ENCODE measurements around the gene CRMP1.
"Not testable (repeated sequence)": the region's sequence is repeated elsewhere in the genome, so short reads cannot be mapped to it uniquely, and the experiment has no call there.

Gene CRMP1

DNA sequence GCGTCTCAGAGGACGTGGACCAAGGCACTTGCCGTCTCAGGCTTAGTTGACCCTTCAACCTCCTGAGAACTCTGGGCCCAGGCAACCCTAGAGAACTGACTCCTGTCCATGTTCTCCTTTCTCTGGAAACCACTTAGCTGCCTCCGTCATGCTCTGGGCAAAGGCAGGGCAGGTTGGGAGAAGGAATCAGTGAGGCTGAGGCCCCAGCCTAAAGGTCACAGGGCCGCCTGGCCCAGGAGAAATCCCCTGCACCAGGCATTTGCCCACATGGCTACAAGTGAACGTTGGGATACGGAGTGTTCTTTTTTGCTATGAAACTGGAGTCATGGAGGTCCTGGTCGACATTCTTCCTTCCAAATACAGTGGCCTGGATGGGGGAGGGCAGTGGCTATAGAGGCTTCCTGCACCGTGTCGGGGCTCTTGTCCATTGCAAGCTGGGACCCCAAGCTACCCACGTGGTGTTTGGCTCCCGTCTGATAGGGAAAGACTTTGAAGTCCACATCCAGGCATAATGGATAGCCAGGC, 76.0 kb downstream of the CRMP1 start:
- DNase-seq = no peak

DNA sequence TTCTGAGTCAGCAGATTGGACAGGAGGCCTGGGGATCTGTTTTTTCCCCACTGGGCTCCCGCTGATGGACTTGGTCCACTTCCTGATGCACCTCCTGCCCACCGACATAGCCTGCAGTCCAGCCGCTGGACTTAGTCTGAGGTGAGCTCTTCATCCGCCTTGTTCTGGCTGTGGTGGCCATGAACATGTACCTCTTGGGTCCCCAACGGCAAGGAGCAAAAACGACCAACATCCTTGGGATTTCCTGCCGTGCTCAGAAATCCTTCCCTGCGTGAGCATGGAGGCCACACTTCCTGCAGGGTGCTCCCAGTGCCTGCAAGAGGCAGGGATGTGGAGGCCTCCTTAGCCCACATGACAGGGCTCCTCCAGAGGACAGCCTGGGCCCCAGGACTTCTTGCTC, 76.8 kb downstream of the CRMP1 start:
- no peak for DNase-seq

DNA sequence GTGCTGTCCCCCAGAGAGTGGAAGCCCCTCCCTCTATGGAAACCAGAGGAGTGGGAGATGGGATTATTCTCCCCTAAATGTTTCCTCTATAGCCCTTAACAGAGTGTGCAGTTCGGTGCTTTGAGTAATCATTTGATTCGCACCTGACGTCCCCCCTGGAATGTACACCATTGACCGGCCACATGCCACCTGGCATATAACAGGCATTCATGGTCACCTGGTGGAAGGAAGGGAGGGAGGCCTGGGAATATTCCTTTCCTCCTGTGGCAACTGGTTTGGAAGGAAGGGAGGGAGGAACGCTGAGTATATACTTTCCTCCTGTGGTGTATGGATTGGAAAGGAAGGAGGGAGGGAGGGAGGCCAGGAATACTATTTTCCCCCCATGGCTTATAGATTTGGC, 77.2 kb downstream of the CRMP1 start:
- no peak for DNase-seq

GRCh38 chr4:5814421-5814820, 78.5 kb downstream of the CRMP1 start:
- no peak for DNase-seq

DNA sequence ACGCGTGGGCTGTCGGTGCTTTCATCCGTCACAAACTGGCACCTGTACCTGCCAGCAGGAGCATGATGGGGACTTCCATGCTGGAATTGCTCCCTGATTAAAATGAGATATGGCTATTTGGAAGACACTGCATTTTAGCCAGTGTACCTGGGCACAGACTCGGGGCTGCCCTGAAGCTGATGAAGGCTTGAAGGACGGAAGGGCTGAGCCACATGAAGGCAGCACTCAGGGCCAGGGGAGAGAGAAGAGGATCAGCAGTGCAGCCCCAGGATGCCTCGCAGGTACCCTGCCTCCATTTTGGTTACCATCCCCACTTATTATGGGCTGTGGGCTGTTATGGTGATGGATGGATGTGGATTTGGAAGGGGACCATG, 79.0 kb downstream of the CRMP1 start:
- no peak for DNase-seq

DNA sequence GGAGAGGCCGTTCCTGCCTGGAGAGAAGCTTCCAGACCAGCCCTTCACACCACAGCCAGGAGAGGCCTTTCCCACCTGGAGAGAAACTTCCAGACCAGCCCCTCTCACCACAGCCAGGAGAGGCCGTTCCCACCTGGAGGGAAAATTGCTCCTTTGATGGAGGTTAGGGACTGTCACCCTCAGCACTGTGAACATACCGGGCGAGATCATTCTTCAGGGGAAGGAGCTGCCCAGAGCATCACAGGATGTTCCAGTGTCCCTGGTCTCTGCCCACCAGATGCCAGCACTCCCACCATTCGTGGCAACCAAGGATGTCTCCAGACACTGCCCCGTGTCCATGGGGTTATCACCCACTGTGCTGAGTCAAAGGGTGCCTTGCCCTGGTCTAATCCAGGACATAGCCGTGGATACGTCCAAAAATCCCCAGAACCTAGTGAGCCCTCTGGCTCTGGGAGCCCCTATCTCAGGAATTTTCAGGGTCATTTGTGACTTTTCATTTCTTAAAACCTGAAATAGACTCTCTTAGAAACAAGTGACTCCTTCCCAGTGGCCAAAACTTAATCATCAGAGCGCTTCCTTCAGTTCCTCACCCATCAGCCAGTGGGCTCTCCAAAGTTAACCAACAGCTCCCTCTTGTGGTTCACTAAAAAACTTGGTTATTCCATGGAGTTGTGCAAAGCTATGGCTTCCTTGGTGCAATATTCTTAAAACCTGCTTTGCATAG, 80.2 kb downstream of the CRMP1 start:
- DNase-seq = peak; percentile 62 to 74

DNA sequence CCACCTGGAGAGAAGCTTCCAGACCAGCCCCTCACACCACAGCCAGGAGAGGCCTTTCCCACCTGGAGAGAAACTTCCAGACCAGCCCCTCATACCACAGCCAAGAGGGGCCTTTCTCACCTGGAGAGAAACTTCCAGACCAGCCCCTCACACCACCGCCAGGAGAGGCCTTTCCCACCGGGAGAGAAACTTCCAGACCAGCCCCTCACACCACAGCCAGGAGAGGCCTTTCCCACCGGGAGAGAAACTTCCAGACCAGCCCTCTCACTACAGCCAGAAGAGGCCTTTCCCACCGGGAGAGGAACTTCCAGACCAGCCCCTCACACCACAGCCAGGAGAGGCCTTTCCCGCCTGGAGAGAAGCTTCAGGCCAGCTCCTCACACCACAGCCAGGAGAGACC, 80.8 kb downstream of the CRMP1 start:
- DNase-seq = not testable (repeated sequence)

GRCh38 chr4:5810770-5811430, 82.0 kb downstream of the CRMP1 start:
- no peak for DNase-seq

DNA sequence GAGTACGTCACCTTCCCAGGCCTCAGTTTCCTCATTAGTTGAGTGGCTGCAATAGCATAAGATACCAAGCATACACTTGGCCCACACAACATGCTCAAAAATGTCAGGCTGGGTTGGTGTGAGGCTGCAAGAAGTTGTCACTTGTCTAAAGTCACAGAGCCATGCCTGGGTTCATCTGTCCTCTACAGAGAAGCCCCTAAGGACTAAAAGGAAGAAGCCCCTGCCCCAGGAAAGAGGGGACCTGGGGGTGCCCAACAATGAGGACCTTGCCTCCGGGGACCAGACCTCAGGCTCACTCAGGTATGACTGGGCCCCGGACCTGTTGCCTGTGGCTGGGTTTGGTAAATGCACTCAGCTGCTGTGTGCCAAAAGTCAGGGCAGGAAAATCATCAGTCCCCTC, 82.7 kb downstream of the CRMP1 start:
- no peak for DNase-seq

DNA sequence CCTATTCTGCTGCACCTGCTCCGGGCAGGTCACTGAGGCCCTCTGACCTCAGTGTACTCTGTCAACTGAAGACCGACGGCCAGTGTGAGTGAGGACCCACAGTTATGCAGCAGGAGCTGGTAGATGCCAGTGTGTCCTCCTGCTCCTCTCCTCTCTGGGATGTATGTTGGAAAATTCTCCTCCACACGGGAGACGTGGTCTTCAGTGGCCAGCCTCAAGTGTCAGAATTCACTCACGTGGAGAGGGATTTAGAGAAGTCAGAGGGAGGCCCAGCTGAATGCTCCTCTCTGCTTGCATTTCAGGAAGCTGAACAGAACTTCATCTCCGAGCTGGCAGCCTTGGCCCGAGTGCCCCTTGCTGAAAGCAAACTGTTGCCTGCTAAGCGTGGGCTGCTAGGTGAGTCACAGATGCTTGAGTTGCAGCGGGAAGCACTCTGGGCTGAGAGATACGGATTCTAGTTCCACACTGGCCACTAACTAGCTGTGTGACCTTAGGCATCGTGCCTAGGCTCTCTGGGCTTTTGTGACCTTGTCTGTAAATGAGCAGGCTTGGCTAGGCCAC, 83.6 kb downstream of the CRMP1 start:
- no peak for DNase-seq

- peak in 1 of 2 experiments; percentile 41 for DNase-seq
Measured at GRCh38 chr4:5808081-5808741, 84.7 kb downstream of the CRMP1 start.

- no peak for DNase-seq
Measured at GRCh38 chr4:5805270-5805669, 87.6 kb downstream of the CRMP1 start.

GRCh38 chr4:5804656-5805055, 88.2 kb downstream of the CRMP1 start:
- no peak for DNase-seq

DNA sequence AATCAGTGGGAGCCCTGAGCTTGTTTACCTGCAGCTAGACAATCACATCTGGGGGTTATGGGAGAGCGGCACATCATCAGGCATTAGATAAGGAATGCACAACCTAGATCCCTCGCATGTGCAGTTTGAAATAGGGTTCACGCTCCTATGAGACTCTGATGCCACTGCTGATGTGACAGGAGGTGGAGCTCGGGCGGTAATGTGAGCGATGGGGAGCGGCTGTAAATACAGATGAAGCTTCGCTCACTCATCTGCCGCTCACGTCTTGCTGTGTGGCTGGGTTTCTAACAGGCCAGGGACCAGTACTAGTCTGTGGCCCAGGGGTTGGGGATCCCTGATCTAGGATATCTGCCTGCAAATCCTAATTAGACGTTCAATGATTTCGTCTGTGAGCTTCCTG, 90.3 kb downstream of the CRMP1 start:
- DNase-seq = no peak

GRCh38 chr4:5801696-5802095, 91.2 kb downstream of the CRMP1 start:
- no peak for DNase-seq

DNA sequence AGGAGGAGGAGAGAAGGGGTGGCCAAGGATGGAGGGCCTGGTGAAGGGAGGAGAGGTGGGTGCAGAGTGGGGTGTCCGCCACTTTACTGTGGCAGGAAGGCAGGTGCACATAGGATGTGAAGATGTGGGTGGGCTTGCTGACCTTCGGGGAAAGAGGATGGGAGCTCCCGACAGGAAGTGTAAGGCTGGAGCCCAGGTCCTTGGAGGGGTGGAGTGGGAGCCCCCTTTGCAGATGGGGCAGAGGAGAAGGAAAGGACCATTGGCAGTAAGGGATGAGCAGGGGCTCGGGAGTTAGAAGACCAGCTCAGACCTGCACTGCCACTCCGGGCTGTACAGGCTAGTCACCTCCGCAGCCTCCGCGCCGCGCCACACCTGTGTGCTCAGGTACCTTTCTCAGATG, 92.4 kb downstream of the CRMP1 start:
- no peak for DNase-seq

- no peak for DNase-seq
Measured at GRCh38 chr4:5799406-5799805, 93.5 kb downstream of the CRMP1 start.

- no peak for DNase-seq
Measured at GRCh38 chr4:5798946-5799345, 93.9 kb downstream of the CRMP1 start.

DNA sequence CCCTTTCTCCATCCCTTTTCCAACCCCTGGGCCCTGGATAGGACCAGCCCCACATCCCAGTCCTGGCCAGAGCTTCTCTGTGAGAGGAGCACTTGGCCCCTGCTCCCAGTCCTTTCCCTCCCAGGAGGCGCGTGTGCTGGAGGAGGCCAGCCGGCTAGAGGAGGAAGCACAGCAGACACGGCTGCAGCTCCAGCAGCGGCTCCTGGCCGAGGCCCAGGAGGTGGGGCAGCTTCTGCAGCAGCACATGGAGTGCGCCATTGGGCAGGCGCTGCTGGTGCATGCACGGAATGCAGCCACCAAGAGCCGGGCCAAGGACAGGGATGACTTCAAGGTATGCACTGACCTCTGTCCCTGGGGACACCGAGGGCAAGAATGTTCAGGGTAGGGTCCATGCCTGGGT, 94.4 kb downstream of the CRMP1 start:
- DNase-seq = no peak

- no peak for DNase-seq
Measured at GRCh38 chr4:5797866-5798265, 95.0 kb downstream of the CRMP1 start.

- DNase-seq = no peak
Measured at GRCh38 chr4:5796976-5797375, 95.9 kb downstream of the CRMP1 start.

GRCh38 chr4:5795580-5795979, 97.3 kb downstream of the CRMP1 start:
- DNase-seq = no peak

- DNase-seq = no peak
Measured at GRCh38 chr4:5793514-5793913, 99.4 kb downstream of the CRMP1 start.

DNA sequence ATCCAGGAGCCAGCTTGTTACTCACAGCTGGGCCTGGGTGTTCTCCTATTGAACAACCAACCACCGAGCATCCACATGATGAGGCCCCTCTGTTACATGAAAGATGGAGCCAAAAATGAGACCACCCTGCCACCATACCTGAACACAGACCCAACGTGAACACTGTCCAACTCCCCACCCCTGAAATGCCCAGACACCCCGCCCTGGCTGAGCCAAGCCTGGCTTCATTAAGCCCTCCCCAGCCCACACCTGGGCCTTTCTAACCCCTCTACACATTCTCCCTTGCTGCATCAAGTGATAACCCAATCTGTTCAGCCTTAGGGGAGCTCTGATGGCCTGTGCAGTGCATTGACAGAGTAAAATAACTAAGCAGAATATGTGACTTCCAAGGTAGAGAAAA, 101.2 kb downstream of the CRMP1 start:
- DNase-seq = no peak
